IPS-18a (cell line): ENCODE results near the gene PLXNA4.
"Not testable (repeated sequence)": the region's sequence is repeated elsewhere in the genome, so short reads cannot be mapped to it uniquely, and the experiment has no call there.

Experiments
- H3K27ac ChIP-seq: one replicate; pipeline ENCODE4 v1.5.1; 2013; ENCODE audit warnings: low read length
- H3K27me3 ChIP-seq: one replicate; pipeline ENCODE4 v1.6.1; 2013; ENCODE audit warnings: mild to moderate bottlenecking, low read length; ENCODE audit not compliant: control insufficient read depth, insufficient read depth
- H3K36me3 ChIP-seq: one replicate; pipeline ENCODE4 v1.6.1; 2013; ENCODE audit warnings: low read depth, low read length; ENCODE audit not compliant: control insufficient read depth
- H3K4me1 ChIP-seq: one replicate; pipeline ENCODE4 v1.6.1; 2013; ENCODE audit warnings: low read depth, low read length; ENCODE audit not compliant: control insufficient read depth
- H3K4me3 ChIP-seq: one replicate; pipeline ENCODE4 v1.5.1; 2013; ENCODE audit warnings: low read length
- H3K9ac ChIP-seq: one replicate; pipeline ENCODE4 v1.6.1; 2013; ENCODE audit warnings: mild to moderate bottlenecking, low read length, moderate library complexity
- H3K9me3 ChIP-seq: one replicate; pipeline ENCODE4 v1.6.1; 2013; ENCODE audit warnings: low read depth, low read length; ENCODE audit not compliant: control insufficient read depth

The PLXNA4 gene

DNA sequence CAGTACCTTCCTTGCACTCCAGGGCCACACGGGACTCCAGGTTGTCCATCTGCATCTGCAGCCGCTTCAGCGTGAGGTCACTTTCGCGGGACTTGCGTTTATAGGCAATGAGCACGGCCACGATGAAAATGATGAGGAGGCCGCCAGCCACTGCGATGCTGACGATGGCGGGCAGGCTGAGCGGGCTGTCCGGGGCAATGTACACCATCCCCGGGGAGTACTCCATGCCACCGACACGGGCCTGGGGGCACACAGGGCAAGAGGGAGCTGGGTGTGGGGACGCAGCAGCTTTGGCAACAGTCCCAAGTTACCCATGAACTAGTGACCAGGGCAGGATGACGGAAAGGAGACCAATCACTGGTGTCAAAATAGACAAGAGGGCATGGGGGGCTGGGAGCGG lies 396.6 kb downstream of the PLXNA4 start:
- Histone ChIP-seq H3K4me1 (peaks cover 6% of the 10 kb centered on the region), H3K9ac (no peak overlapping the region), H3K27me3 (no peaks in the 10 kb centered on the region), H3K36me3 (no peaks in the 10 kb centered on the region), H3K4me3 (no peak overlapping the region), H3K9me3 (no peaks in the 10 kb centered on the region), H3K27ac (no peak overlapping the region)

GRCh38 chr7:132179080-132179430 lies 397.2 kb downstream of the PLXNA4 start:
- H3K9me3 ChIP-seq: no peaks in the 10 kb centered on the region
- H3K27ac ChIP-seq: no peak overlapping the region
- no peaks in the 10 kb centered on the region for H3K36me3 ChIP-seq
- no peaks in the 10 kb centered on the region for H3K27me3 ChIP-seq
- H3K9ac ChIP-seq: no peak overlapping the region
- peaks cover 3% of the 10 kb centered on the region for H3K4me1 ChIP-seq
- no peak overlapping the region for H3K4me3 ChIP-seq

GRCh38 chr7:132178402-132179079 lies 397.7 kb downstream of the PLXNA4 start:
- not testable (repeated sequence) for H3K27me3 ChIP-seq, H3K9me3 ChIP-seq, H3K4me3 ChIP-seq, H3K9ac ChIP-seq, H3K27ac ChIP-seq, H3K4me1 ChIP-seq, H3K36me3 ChIP-seq

DNA sequence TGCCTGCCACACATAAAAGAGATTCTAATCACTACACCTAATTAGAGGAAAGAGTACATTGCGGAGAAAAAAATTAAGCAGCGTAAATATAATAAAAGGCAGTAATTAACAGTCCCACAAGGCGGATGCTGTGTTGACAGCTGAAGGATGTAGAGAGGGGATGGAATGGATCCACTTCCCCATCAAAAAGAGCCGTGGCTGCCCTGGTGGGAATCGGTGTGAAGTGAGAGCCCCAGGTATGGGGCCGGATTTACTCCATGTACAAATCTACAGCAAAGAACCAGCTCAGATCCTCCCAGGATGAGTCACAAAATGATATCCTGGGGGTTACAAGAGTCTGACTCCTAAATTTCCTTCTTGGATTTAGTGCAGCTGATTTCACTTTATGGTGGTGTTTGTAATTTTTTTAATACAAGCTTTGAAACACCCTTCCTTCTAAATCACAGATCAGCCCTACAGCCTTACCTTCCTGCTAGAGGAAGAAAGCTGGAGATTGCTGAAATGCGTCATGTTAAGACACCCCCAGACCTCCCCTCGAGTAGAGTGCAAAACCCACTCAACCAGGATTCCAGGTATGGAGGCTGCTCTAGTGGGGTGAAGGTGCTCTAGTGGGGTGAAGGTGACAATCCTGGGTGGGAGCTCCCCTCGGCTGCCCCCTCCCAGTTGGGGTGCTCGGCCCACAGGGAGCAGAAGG lies 398.4 kb downstream of the PLXNA4 start:
- no peaks in the 10 kb centered on the region for H3K36me3 ChIP-seq
- no peak overlapping the region for H3K9ac ChIP-seq
- H3K9me3 ChIP-seq: no peaks in the 10 kb centered on the region
- no peaks in the 10 kb centered on the region for H3K27me3 ChIP-seq
- H3K27ac ChIP-seq: no peak overlapping the region
- H3K4me3 ChIP-seq: no peak overlapping the region
- no peaks in the 10 kb centered on the region for H3K4me1 ChIP-seq

GRCh38 chr7:132176719-132177118 lies 399.6 kb downstream of the PLXNA4 start:
- Histone ChIP-seq H3K9ac (no peak overlapping the region), H3K27me3 (no peaks in the 10 kb centered on the region), H3K9me3 (no peaks in the 10 kb centered on the region), H3K4me1 (no peaks in the 10 kb centered on the region), H3K4me3 (no peak overlapping the region), H3K36me3 (no peaks in the 10 kb centered on the region), H3K27ac (no peak overlapping the region)

DNA sequence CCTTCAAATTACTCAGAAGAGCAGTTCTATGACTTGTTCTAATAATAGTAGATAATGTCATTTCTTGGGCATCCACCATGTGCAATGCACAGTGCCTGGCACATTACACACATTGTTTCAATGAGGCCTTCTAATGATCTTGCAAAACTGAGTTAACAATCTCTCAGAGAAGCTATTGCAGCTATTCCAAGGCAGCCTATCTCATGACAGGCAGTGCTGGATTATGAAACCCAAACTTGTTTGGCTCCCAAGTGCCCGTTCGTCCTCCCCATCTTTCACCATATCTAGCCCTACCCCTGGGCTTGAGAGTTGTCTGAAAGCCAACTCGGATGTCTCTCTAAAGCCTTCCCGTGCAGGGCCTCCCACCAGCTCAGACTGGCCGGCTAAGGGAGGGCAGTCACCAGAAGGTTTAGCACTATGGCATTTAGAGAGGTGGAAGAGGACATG lies 405.1 kb downstream of the PLXNA4 start:
- Histone ChIP-seq H3K9me3 (no peaks in the 10 kb centered on the region), H3K27me3 (no peaks in the 10 kb centered on the region), H3K36me3 (no peaks in the 10 kb centered on the region), H3K27ac (no peak overlapping the region), H3K4me3 (no peak overlapping the region), H3K4me1 (no peaks in the 10 kb centered on the region), H3K9ac (no peak overlapping the region)

GRCh38 chr7:132169730-132170129 lies 406.5 kb downstream of the PLXNA4 start:
- Histone ChIP-seq H3K9ac (no peak overlapping the region), H3K4me1 (no peaks in the 10 kb centered on the region), H3K27ac (no peak overlapping the region), H3K9me3 (no peaks in the 10 kb centered on the region), H3K36me3 (no peaks in the 10 kb centered on the region), H3K27me3 (no peaks in the 10 kb centered on the region), H3K4me3 (no peak overlapping the region)

- no peaks in the 10 kb centered on the region for H3K9me3 ChIP-seq
- H3K4me1 ChIP-seq: no peaks in the 10 kb centered on the region
- H3K36me3 ChIP-seq: no peaks in the 10 kb centered on the region
- no peak overlapping the region for H3K27ac ChIP-seq
- H3K4me3 ChIP-seq: no peak overlapping the region
- H3K27me3 ChIP-seq: no peaks in the 10 kb centered on the region
- H3K9ac ChIP-seq: no peak overlapping the region
Measured at GRCh38 chr7:132168239-132168638, 408.0 kb downstream of the PLXNA4 start.

GRCh38 chr7:132165695-132166094 lies 410.6 kb downstream of the PLXNA4 start:
- H3K27me3 ChIP-seq, H3K4me3 ChIP-seq, H3K9ac ChIP-seq, H3K27ac ChIP-seq, H3K36me3 ChIP-seq, H3K9me3 ChIP-seq: not testable (repeated sequence)
- peaks cover 11% of the 10 kb centered on the region for H3K4me1 ChIP-seq

GRCh38 chr7:132164558-132165125 lies 411.6 kb downstream of the PLXNA4 start:
- Histone ChIP-seq H3K9ac (no peak overlapping the region), H3K36me3 (no peaks in the 10 kb centered on the region), H3K27me3 (no peaks in the 10 kb centered on the region)

DNA sequence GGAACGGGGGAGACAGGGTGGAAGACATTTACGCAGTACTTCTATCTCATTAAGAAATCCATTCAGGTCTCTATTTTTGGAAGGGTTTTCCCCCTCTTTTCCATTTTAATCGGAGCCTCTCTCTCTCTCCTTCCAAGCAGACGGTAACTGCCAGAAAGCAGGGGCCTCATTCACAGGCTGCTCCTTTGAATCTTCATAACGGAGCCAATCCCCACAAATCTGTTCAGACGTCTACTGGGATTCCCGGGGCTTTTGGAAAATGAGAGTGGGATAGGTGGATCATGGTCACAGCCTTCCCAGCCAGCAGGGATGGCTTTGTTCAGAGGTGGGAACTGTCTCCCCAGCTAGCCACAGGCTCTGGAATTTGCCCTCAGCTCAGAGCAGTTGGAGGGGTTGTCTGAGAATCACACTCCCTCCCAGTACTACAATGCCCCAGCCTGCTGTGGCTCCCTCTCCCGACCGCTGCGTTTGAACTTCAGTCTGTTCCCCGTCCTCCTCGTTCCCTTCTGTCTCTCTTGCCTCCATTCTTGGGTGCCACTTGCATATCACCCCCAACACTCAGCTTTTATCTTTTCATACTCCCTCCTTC lies 413.6 kb downstream of the PLXNA4 start:
- H3K27ac ChIP-seq: no peak overlapping the region
- no peak overlapping the region for H3K4me3 ChIP-seq
- H3K36me3 ChIP-seq: no peaks in the 10 kb centered on the region

More at GRCh38 chr7:132164558-132165125, 411.6 kb downstream of the PLXNA4 start:
- Histone ChIP-seq H3K4me1 (peaks cover 11% of the 10 kb centered on the region), H3K27ac (no peak overlapping the region), H3K9me3 (no peaks in the 10 kb centered on the region), H3K4me3 (no peak overlapping the region)

More for the DNA sequence above, 413.6 kb downstream of the PLXNA4 start:
- Histone ChIP-seq H3K27me3 (no peaks in the 10 kb centered on the region), H3K4me1 (peaks cover 11% of the 10 kb centered on the region), H3K9me3 (no peaks in the 10 kb centered on the region), H3K9ac (no peak overlapping the region)
